ENCODE data around the gene RCOR1. TPM values are rescaled to one million over a fixed set of nuclear protein-coding genes. Genes with fewer than 3 reads are reported as not detected.

The RCOR1 gene
- total and polyA plus RNA-seq, 2 of the 4 experiments (the other 2 are of a cell fraction) = 9.0 to 11.2 TPM

DNA sequence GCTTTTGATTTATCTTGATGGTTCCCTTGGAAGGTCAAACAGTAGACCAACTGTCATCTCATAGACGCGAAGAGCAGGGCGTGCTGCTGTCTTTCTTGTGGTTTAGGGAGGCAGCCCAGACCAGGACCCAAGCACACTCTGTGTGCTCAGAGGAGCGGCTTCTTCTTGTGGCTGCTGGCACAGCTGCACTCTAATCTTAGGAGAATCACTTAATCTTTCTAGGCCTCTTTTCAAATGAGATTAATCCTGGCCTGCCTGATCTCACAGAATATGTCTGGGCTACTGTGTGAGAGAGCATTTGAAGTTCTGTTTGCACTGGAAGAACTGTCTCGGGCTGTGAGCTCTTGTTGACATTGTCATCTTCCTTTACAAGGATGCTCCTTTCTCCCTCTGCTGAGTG, 124.8 kb downstream of the RCOR1 start:
- H3K56ac ChIP-seq (ENCODE audit: extremely low read depth, insufficient read depth, low read length) = no peak overlapping the region
- ChIA-PET POLR2A (ENCODE audit: unreplicated experiment) (no interaction called here), CTCF (no interaction called here)
- H3K4me2 ChIP-seq (ENCODE audit: low read depth, low read length) = no peak overlapping the region
- no peak overlapping the region for H4K8ac ChIP-seq (ENCODE audit: low read depth in 2 of 2, low read length in 2 of 2)
- intact Hi-C loops (cut with micrococcal nuclease) = no loop called here
- no peaks in the 10 kb centered on the region for H3K4me1 ChIP-seq (ENCODE audit: control insufficient read depth, insufficient read depth, low read length)
- H2AK5ac ChIP-seq (ENCODE audit: low read depth, low read length) = no peak overlapping the region
- no peak overlapping the region for H3K9ac ChIP-seq (ENCODE audit: low read depth, low read length)
- TF ChIP-seq FOS (IDR thresholded peaks at IDR 0.05; ENCODE audit: low read depth, low read length) (no peak), CHD1 (IDR thresholded peaks at IDR 0.05; ENCODE audit: low read depth, low read length) (no peak), RFX5 (IDR thresholded peaks at IDR 0.05; ENCODE audit: low read depth, low read length) (no peak), BHLHE40 (IDR thresholded peaks at IDR 0.05; ENCODE audit: low read depth, low read length) (no peak), SMC3 (IDR thresholded peaks at IDR 0.05; ENCODE audit: low read depth, low read length) (no peak), CEBPB (IDR thresholded peaks at IDR 0.05; ENCODE audit: low read depth, low read length) (no peak), MAZ (IDR thresholded peaks at IDR 0.05; ENCODE audit: borderline replicate concordance, low read depth, low read length) (no peak), NFE2L2 (IDR thresholded peaks at IDR 0.05; ENCODE audit: low read depth, low read length) (no peak), RAD21 (IDR thresholded peaks at IDR 0.05; ENCODE audit: low read length) (no peak), MAFK (IDR thresholded peaks at IDR 0.05; ENCODE audit: low read depth, low read length) (no peak), POLR2A (IDR thresholded peaks at IDR 0.05; ENCODE audit: low read depth, low read length) (no peak)
- TF ChIP-seq, protein P1, sequence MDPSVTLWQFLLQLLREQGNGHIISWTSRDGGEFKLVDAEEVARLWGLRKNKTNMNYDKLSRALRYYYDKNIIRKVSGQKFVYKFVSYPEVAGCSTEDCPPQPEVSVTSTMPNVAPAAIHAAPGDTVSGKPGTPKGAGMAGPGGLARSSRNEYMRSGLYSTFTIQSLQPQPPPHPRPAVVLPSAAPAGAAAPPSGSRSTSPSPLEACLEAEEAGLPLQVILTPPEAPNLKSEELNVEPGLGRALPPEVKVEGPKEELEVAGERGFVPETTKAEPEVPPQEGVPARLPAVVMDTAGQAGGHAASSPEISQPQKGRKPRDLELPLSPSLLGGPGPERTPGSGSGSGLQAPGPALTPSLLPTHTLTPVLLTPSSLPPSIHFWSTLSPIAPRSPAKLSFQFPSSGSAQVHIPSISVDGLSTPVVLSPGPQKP (IDR thresholded peaks at IDR 0.05; ENCODE audit: borderline replicate concordance, low read depth, low read length) = no peak
- TF ChIP-seq, protein P2, sequence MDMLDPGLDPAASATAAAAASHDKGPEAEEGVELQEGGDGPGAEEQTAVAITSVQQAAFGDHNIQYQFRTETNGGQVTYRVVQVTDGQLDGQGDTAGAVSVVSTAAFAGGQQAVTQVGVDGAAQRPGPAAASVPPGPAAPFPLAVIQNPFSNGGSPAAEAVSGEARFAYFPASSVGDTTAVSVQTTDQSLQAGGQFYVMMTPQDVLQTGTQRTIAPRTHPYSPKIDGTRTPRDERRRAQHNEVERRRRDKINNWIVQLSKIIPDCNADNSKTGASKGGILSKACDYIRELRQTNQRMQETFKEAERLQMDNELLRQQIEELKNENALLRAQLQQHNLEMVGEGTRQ (IDR thresholded peaks at IDR 0.05; ENCODE audit: low read depth, low read length) = no peak
- H2BK5ac ChIP-seq (ENCODE audit: low read depth, low read length, poor library complexity, severe bottlenecking) = no peak overlapping the region
- no peak overlapping the region for H3K23ac ChIP-seq (ENCODE audit: low read depth, low read length)
- no peak overlapping the region for H3K18ac ChIP-seq (ENCODE audit: low read depth, low read length)
- no peaks in the 10 kb centered on the region for H3K9me3 ChIP-seq (ENCODE audit: control insufficient read depth, insufficient read depth, low read length)
- H3K27me3 ChIP-seq (ENCODE audit: control insufficient read depth, insufficient read depth, low read length) = no peaks in the 10 kb centered on the region
- no peak overlapping the region for H2BK15ac ChIP-seq (ENCODE audit: low read depth, low read length)
- WGBS, 2 experiments (ENCODE audit: extremely low coverage in 2 of 2, insufficient read length in 1 of 2) = no CpG with 5 or more reads among the region's 5 CpGs
- no peaks in the 10 kb centered on the region for H4K20me1 ChIP-seq (ENCODE audit: insufficient read depth, low read length)
- H2AFZ ChIP-seq (replicated peaks; ENCODE audit: low read length, poor library complexity) = no peak overlapping the region
- H3K36me3 ChIP-seq (ENCODE audit: control insufficient read depth, insufficient read depth, low read length) = peaks cover 21% of the 10 kb centered on the region
- dilution Hi-C loops (cut with HindIII; ENCODE audit: low sequenced_read_pairs, unreplicated experiment) = no loop called here
- no peak overlapping the region for H3K27ac ChIP-seq (ENCODE audit: insufficient read depth, low read length)
- H2AK9ac ChIP-seq (replicated peaks; ENCODE audit: low read depth, low read length, poor library complexity) = no peak overlapping the region
- H4K91ac ChIP-seq (ENCODE audit: insufficient read depth, low read depth, low read length) = no peak overlapping the region
- no peak overlapping the region for H2BK120ac ChIP-seq (ENCODE audit: low read depth, low read length)
- H3K9me1 ChIP-seq (ENCODE audit: insufficient read depth, low read length) = 0 out of 2 replicates have a peak, but pooled peaks cover 3% of the 10 kb centered on the region
- H3K79me1 ChIP-seq (ENCODE audit: low read depth in 1 of 2, low read length in 2 of 2) = peaks cover 13 to 28% of the 10 kb centered on the region in 2 experiments
- no peak overlapping the region for H3K14ac ChIP-seq (replicated peaks; ENCODE audit: low read depth, low read length)
- no TSS peak for BruUV-seq (replicated peaks)
- no peak overlapping the region for H2BK20ac ChIP-seq (ENCODE audit: low read depth, low read length)
- ATAC-seq (ENCODE audit: low read depth) = no peak
- in situ Hi-C loops (cut with MboI; ENCODE audit: low sequenced_read_pairs) = no loop called here
- H4K5ac ChIP-seq (ENCODE audit: low read depth, low read length) = no peak overlapping the region
- H3K4ac ChIP-seq (ENCODE audit: low read depth, low read length) = no peak overlapping the region
- no peak for DNase-seq
- no peak overlapping the region for H3K4me3 ChIP-seq (ENCODE audit: insufficient read depth, low read depth, low read length)
